Measurements from ENCODE around the gene RHOF.

DNA sequence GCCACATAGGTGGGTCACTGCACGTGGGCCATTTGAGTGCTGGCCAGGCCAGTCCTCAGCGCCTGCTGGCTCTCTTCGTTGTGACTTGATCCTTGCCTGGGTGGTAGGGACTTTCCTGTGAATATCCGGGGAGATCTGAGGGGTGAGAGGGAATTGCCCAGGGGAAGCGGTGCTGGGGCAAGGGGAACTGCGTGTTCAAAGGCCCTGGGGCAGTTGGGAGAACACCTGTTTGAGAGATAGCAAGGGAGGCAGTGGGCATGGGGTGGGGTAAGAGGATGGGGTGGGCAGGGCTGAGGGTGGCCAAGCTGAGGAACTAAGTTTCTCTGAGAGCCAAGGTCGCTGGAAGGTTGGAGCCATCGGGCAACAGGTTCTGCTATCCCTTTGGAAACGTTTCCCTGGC, 35.3 kb upstream of the RHOF start:
- TF ChIP-seq EP300 (IDR thresholded peaks at IDR 0.05; ENCODE audit: borderline replicate concordance in 1 of 2, low read depth in 2 of 2, low read length in 2 of 2) (no peak), CBX8 (IDR thresholded peaks at IDR 0.05; ENCODE audit: borderline replicate concordance, low read depth, low read length) (no peak), POLR2AphosphoS5 (IDR thresholded peaks at IDR 0.05; ENCODE audit: low read depth, low read length) (no peak), SP2 (IDR thresholded peaks at IDR 0.05; ENCODE audit: low read length) (no peak), EGR1 (IDR thresholded peaks at IDR 0.05; ENCODE audit: borderline replicate concordance, low read depth, low read length) (no peak), JUND (IDR thresholded peaks at IDR 0.05; ENCODE audit: low read length) (no peak), EZH2 (IDR thresholded peaks at IDR 0.05; ENCODE audit: low read depth, low read length, severe bottlenecking) (no peak), CBX5 (IDR thresholded peaks at IDR 0.05; ENCODE audit: low read depth, low read length) (no peak), SIN3A (conservative IDR thresholded peaks at IDR 0.05 in 1 of 2, IDR thresholded peaks at IDR 0.05 in 1 of 2; ENCODE audit: low read depth in 1 of 2, low read length in 2 of 2) (no peak), POLR2A (IDR thresholded peaks at IDR 0.05; ENCODE audit: control extremely low read depth in 1 of 2, low read depth in 2 of 2, low read length in 2 of 2) (no peak), RFX5 (IDR thresholded peaks at IDR 0.05; ENCODE audit: borderline replicate concordance, low read depth, low read length) (no peak), CHD1 (IDR thresholded peaks at IDR 0.05; ENCODE audit: low read depth, low read length) (no peak), SUZ12 (IDR thresholded peaks at IDR 0.05; ENCODE audit: low read length) (no peak)
- TF ChIP-seq, protein P1, sequence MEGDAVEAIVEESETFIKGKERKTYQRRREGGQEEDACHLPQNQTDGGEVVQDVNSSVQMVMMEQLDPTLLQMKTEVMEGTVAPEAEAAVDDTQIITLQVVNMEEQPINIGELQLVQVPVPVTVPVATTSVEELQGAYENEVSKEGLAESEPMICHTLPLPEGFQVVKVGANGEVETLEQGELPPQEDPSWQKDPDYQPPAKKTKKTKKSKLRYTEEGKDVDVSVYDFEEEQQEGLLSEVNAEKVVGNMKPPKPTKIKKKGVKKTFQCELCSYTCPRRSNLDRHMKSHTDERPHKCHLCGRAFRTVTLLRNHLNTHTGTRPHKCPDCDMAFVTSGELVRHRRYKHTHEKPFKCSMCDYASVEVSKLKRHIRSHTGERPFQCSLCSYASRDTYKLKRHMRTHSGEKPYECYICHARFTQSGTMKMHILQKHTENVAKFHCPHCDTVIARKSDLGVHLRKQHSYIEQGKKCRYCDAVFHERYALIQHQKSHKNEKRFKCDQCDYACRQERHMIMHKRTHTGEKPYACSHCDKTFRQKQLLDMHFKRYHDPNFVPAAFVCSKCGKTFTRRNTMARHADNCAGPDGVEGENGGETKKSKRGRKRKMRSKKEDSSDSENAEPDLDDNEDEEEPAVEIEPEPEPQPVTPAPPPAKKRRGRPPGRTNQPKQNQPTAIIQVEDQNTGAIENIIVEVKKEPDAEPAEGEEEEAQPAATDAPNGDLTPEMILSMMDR (IDR thresholded peaks at IDR 0.05; ENCODE audit: control extremely low read depth in 1 of 3, insufficient read depth in 1 of 3, low read depth in 1 of 3, low read length in 3 of 3): no peak
